Chondrocyte (in vitro differentiated cells): ENCODE measurements around the gene ACOX2. TPM values are rescaled to one million over a fixed set of nuclear protein-coding genes. Genes with fewer than 3 reads are reported as not detected.

ENCODE experiments used
- DNase-seq: peaks from one replicate; pipeline ENCODE4 v3.0.0; 2021; ENCODE audit warnings: mixed read lengths, low spot score
- H3K27ac Mint-ChIP-seq: one replicate; pipeline ENCODE4 v1.8.0; 2021; ENCODE audit warnings: mild to moderate bottlenecking, moderate library complexity, mixed read lengths; ENCODE audit not compliant: unreplicated experiment
- H3K27me3 Mint-ChIP-seq: 2 replicates; pipeline ENCODE4 v1.8.0; 2021; ENCODE audit warnings: low read depth, mixed read lengths
- H3K36me3 Mint-ChIP-seq: 2 replicates; pipeline ENCODE4 v1.8.0; 2021; ENCODE audit warnings: low read depth, mixed read lengths
- H3K4me1 Mint-ChIP-seq: 2 replicates; pipeline ENCODE4 v1.8.0; 2021; ENCODE audit warnings: low read depth, mild to moderate bottlenecking, mixed read lengths
- H3K4me3 Mint-ChIP-seq: one replicate; pipeline ENCODE4 v1.8.0; 2021; ENCODE audit warnings: mild to moderate bottlenecking, moderate library complexity, mixed read lengths; ENCODE audit not compliant: unreplicated experiment
- H3K9me3 Mint-ChIP-seq: 2 replicates; pipeline ENCODE4 v1.8.0; 2021; ENCODE audit warnings: low read depth, mixed read lengths
- CTCF ChIP-seq: fragments of 200-600 bp; sonication (generic); IDR thresholded peaks from 2 replicates; pipeline ENCODE4 v1.5.0; 2021; ENCODE audit warnings: antibody characterized with exemption, mild to moderate bottlenecking, moderate library complexity
- total RNA-seq: library from RNA; stranded (reverse); gene quantifications from 3 replicates; pipeline ENCODE4 v1.2.1, GENCODE V29; 2021

ACOX2 gene
- total RNA-seq, 1 donor from 2014 or later, result 0.57 TPM

DNA sequence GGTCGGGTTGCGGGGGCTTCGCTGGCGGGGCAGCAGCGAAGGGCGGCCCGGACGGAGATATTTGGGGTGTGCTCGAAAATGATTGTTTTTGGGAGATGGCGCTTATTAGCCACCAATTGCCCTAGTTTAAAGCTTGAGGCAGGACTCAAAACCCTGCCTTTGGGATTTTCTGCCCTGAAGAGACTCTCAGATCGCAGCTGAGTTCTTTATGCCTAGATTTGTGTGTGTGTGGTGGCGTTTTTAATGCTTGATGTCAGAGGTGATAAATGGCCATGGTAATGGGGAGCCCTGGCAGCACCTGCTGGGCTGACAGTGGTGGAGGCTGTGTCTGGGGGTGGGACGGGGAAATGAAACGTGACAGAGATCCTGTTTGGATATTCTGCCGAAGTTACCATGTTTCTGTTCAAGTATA, 44.5 kb downstream of the ACOX2 start:
- no peaks in the 10 kb centered on the region for H3K9me3 Mint-ChIP-seq
- TF ChIP-seq CTCF, result no peak
- peak overlapping the region; percentile 38 for H3K27ac Mint-ChIP-seq
- peak overlapping the region; percentile 83 for H3K4me3 Mint-ChIP-seq
- peaks cover 64% of the 10 kb centered on the region for H3K4me1 Mint-ChIP-seq
- H3K27me3 Mint-ChIP-seq, result no peaks in the 10 kb centered on the region
- DNase-seq, result no peak
- H3K36me3 Mint-ChIP-seq, result no peaks in the 10 kb centered on the region

DNA sequence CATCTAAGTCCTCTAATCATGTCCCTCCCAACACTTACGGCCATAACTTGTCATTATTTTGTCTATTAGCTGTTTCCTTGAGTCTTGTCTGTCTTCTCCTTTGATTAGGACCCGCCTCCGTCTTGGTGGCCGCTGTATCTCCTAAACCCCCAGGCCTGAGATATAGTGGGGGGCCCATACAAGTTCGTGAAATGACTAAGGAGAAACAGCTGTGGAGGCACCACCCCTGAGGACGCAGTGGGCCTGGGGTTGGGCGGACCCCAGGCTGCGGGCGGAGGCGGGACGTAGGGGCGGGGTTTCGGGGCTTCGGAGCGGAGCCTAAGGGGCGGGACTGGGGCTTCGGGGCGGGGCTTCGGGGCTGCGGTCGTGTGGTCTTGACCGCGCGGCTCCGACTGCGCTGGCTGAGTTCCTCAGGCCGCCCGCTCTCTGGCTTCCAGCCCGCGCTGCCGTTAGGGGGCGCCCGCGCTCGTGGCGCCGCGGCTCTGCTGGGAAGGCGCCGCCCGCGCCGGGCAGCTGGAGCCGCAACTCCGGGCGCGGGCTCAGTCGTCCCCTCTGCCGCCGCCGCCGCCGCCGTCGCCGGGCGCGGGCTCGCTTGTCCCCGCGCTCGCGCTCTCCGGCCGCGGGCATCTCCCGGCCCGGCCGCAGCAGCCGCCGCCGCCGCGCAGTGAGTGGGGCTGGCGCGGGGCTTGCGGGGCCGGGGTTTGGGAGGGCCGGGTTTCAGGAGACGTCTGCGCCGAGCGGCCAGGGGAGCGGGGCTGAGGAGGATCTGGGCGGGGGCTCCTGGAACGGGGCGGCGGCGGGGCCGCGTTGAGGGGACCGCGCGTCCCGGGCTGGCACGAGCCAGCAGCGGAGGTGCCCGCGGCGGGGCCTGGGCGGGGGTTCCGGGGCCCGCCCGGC, 45.2 kb downstream of the ACOX2 start, which contains the start of gene KCTD6:
Gene KCTD6, plus strand, starts transcription at position 591 of the 897 bp plus-strand sequence. CDS start 6,660 bp downstream, outside the sequence.
- Mint-ChIP-seq H3K27me3 (no peaks in the 10 kb centered on the region), H3K36me3 (peaks cover 1% of the 10 kb centered on the region), H3K4me1 (peaks cover 64% of the 10 kb centered on the region), H3K4me3 (peak within 1 kb of the TSS; percentile 83), H3K9me3 (no peaks in the 10 kb centered on the region), H3K27ac (peak within 1 kb of the TSS; percentile 47)
- TF ChIP-seq CTCF, result peak; percentile 83
- no peak for DNase-seq

DNA sequence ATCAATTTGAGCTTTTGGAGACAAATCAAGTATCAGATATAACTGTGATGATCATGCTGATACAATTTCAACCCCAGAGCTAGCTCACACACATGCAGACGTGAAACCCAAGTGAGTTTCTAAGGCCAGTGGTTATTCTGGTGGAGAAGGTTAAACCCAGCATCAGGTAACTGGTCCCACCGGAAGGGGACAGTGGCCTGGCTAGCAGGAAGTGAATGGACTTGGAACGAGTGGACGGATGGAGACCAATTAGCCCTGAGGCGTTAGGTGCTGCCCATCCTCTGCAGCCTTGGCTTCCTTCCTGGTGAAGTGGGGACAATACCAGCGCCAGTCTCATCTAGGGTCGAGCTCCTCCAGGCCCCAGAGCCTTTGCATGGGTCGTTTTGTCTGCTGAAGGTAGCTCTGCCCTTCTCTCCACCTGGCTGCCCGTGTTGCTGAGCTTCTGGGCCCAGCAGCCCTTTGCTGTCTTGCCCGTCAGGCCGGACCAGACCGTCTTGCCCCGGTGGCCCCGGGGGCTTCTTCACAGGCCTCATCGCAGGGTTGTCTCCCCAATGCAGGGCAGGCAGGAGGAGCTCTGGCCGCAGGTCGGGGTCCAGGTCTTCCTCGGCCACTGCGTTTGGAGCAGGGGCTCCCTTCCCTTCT, 46.0 kb downstream of the ACOX2 start:
- peaks cover 1% of the 10 kb centered on the region for H3K36me3 Mint-ChIP-seq
- no peak for TF ChIP-seq CTCF
- no peak for DNase-seq
- H3K4me3 Mint-ChIP-seq, result peak overlapping the region; percentile 61
- no peaks in the 10 kb centered on the region for H3K27me3 Mint-ChIP-seq
- no peaks in the 10 kb centered on the region for H3K9me3 Mint-ChIP-seq
- peak overlapping the region; percentile 47 for H3K27ac Mint-ChIP-seq
- H3K4me1 Mint-ChIP-seq, result peaks cover 61% of the 10 kb centered on the region

DNA sequence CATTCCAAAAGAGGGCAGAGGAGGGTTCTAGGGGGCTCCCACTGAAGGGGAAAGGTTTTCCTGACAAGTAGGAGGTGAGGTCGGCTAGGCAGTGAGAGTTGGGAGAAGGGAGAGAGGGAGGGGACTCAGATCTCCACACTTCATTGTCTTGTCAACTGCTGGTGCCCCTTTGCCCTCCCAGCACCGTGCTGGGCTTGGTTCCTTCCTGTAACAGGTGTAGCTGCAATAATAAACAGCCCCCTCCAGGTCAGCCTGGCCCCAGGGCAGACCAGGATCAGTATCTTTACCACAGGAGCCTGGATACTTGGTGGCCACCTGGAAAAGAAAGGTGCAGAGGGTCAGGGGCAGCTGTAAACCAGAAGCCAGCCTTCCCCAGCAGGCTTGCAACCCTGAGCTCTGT, 48.0 kb downstream of the ACOX2 start:
- no peak overlapping the region for H3K27ac Mint-ChIP-seq
- no peak overlapping the region for H3K4me3 Mint-ChIP-seq
- H3K36me3 Mint-ChIP-seq, result peaks cover 1% of the 10 kb centered on the region
- no peaks in the 10 kb centered on the region for H3K9me3 Mint-ChIP-seq
- TF ChIP-seq CTCF, result no peak
- H3K4me1 Mint-ChIP-seq, result peaks cover 44% of the 10 kb centered on the region
- no peak for DNase-seq
- H3K27me3 Mint-ChIP-seq, result no peaks in the 10 kb centered on the region

DNA sequence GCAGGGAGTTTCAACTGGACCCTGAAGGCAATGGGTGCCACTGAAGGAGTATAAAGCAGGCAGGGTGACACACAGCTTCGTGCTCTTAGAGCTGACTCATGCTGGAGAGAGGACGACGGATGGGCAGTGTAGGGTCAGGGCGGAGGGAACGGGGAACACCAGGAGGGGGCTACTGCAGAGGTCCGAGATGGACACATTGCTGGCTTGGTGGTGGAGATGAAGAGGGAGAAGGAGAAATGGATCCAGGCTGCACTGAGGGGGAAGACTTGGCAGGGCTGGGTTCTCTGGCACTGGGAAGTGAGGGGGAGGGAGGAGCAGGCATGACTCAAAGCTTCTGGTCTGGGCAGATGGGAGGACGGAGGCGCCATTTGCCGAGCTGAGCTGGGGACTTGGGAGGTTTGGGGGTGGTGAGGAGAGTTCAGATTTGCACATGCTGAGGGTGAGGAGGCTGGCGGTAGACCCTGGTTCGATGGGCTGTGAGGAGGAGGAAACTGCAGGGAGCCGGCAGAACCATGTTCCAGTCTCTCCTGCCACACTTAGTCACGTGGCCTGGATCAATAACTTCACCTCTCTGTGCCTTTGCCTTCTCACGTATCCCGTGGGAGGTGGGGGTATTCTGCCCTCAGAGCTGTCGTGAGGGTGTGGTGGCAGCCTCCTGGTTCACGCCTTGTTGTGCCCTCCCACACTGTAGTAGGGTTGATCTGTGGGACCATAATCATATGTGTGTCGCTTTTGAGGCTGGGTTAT, 49.7 kb downstream of the ACOX2 start:
- H3K27ac Mint-ChIP-seq, result peak overlapping the region; percentile 79
- no peak for TF ChIP-seq CTCF
- H3K4me3 Mint-ChIP-seq, result peak overlapping the region; percentile 33
- DNase-seq, result no peak
- peaks cover 1% of the 10 kb centered on the region for H3K36me3 Mint-ChIP-seq
- H3K4me1 Mint-ChIP-seq, result peaks cover 28% of the 10 kb centered on the region
- H3K9me3 Mint-ChIP-seq, result no peaks in the 10 kb centered on the region
- H3K27me3 Mint-ChIP-seq, result no peaks in the 10 kb centered on the region
